OCI-LY1 (cell line): ENCODE data around the gene LAYN.

Experiments used
- H2AFZ ChIP-seq: fragments of 200-600 bp; sonication (generic), shearing (Covaris generic); 2 replicates; pipeline ENCODE4 v1.6.0; 2014; ENCODE audit warnings: antibody characterized with exemption, mild to moderate bottlenecking, low read length
- H3F3A ChIP-seq: fragments of 200-600 bp; sonication (generic), shearing (Covaris generic); 2 replicates; pipeline ENCODE4 v1.6.0; 2014; ENCODE audit warnings: mild to moderate bottlenecking, antibody characterized with exemption, low read length, moderate library complexity; ENCODE audit not compliant: insufficient read depth
- H3K27ac ChIP-seq: fragments of 200-600 bp; sonication (generic); 2 replicates; pipeline ENCODE4 v1.5.1; 2014; ENCODE audit warnings: low read length, mixed run types, mild to moderate bottlenecking, low read depth; ENCODE audit not compliant: poor library complexity, severe bottlenecking
- H3K27me3 ChIP-seq: fragments of 200-600 bp; sonication (generic); 2 replicates; pipeline ENCODE4 v1.6.0; 2014; ENCODE audit warnings: antibody characterized with exemption, mild to moderate bottlenecking, low read length, moderate library complexity; ENCODE audit not compliant: insufficient read depth
- H3K36me3 ChIP-seq: fragments of 200-600 bp; sonication (generic); 2 replicates; pipeline ENCODE4 v1.6.1; 2014; ENCODE audit warnings: mild to moderate bottlenecking, antibody characterized with exemption, low read length, moderate library complexity, mixed read lengths; ENCODE audit not compliant: insufficient read depth
- H3K4me1 ChIP-seq: fragments of 200-600 bp; sonication (generic); 2 replicates; pipeline ENCODE4 v1.5.1; 2014; ENCODE audit warnings: mild to moderate bottlenecking, low read length, moderate library complexity; ENCODE audit not compliant: insufficient read depth, severe bottlenecking
- H3K4me2 ChIP-seq: fragments of 200-600 bp; sonication (generic), shearing (Covaris generic); 2 replicates; pipeline ENCODE4 v1.6.1; 2014; ENCODE audit warnings: low read length
- H3K4me3 ChIP-seq: fragments of 200-600 bp; sonication (generic); 2 replicates; pipeline ENCODE4 v1.5.1; 2014; ENCODE audit warnings: low read length, low read depth, mild to moderate bottlenecking, mixed read lengths; ENCODE audit not compliant: poor library complexity, severe bottlenecking
- H3K79me2 ChIP-seq: fragments of 200-600 bp; shearing (Covaris generic); 2 replicates; pipeline ENCODE4 v1.6.1; 2016; ENCODE audit warnings: mixed run types, low read length, mixed read lengths; ENCODE audit not compliant: insufficient read depth
- H3K9ac ChIP-seq: fragments of 200-600 bp; sonication (generic), shearing (Covaris generic); 2 replicates; pipeline ENCODE4 v1.6.1; 2014; ENCODE audit warnings: mild to moderate bottlenecking, low read length, mixed read lengths
- H3K9me2 ChIP-seq: fragments of 200-600 bp; sonication (generic), shearing (Covaris generic); 2 replicates; pipeline ENCODE4 v1.6.1; 2014; ENCODE audit warnings: low read depth, mild to moderate bottlenecking, low read length, mixed read lengths
- H3K9me3 ChIP-seq: fragments of 200-600 bp; shearing (Covaris generic); 2 replicates; pipeline ENCODE4 v1.6.1; 2014; ENCODE audit warnings: low read length, mixed read lengths
- H4K20me1 ChIP-seq: fragments of 200-600 bp; sonication (generic), shearing (Covaris generic); 2 replicates; pipeline ENCODE4 v1.6.0; 2016; ENCODE audit warnings: mild to moderate bottlenecking, low read length; ENCODE audit not compliant: insufficient read depth
- CTCF ChIP-seq: fragments of 200-600 bp; sonication (generic), shearing (Covaris generic); IDR thresholded peaks from 2 replicates; pipeline ENCODE4 v1.5.1; 2017; ENCODE audit warnings: mild to moderate bottlenecking, antibody characterized with exemption, low read length, moderate library complexity, mixed read lengths
- EZH2 ChIP-seq: fragments of 200-600 bp; sonication (generic), shearing (Covaris generic); IDR thresholded peaks from 2 replicates; pipeline ENCODE4 v1.8.0; 2017; ENCODE audit warnings: borderline replicate concordance, mixed run types, mild to moderate bottlenecking, antibody characterized with exemption, low read length, moderate library complexity, mixed read lengths

The LAYN gene

GRCh38 chr11:111562692-111563389 lies 22.3 kb downstream of the LAYN start:
- no peaks in the 10 kb centered on the region for H3K36me3 ChIP-seq
- no peak overlapping the region for H3K4me3 ChIP-seq
- no peak overlapping the region for H3K9ac ChIP-seq
- H3K79me2 ChIP-seq = no peaks in the 10 kb centered on the region
- H3K4me1 ChIP-seq = no peaks in the 10 kb centered on the region
- no peak for TF ChIP-seq CTCF
- TF ChIP-seq EZH2 = no peak
- H3K27ac ChIP-seq = no peak overlapping the region
- no peaks in the 10 kb centered on the region for H3K27me3 ChIP-seq
- H4K20me1 ChIP-seq = no peaks in the 10 kb centered on the region
- no peak overlapping the region for H2AFZ ChIP-seq
- H3F3A ChIP-seq = no peaks in the 10 kb centered on the region
- no peak overlapping the region for H3K4me2 ChIP-seq
- no peaks in the 10 kb centered on the region for H3K9me2 ChIP-seq
- no peaks in the 10 kb centered on the region for H3K9me3 ChIP-seq

- H2AFZ ChIP-seq = no peak overlapping the region
- no peak overlapping the region for H3K27ac ChIP-seq
- no peak overlapping the region for H3K4me2 ChIP-seq
Measured at GRCh38 chr11:111565114-111565720, 24.7 kb downstream of the LAYN start.

GRCh38 chr11:111566324-111566723 lies 25.8 kb downstream of the LAYN start:
- no peak overlapping the region for H2AFZ ChIP-seq
- no peaks in the 10 kb centered on the region for H3K4me1 ChIP-seq
- H3K36me3 ChIP-seq = no peaks in the 10 kb centered on the region
- H3K9ac ChIP-seq = no peak overlapping the region
- TF ChIP-seq EZH2 = no peak
- 0 out of 2 replicates have a peak, but pooled peaks have one; percentile 8 for TF ChIP-seq CTCF
- no peaks in the 10 kb centered on the region for H4K20me1 ChIP-seq
- H3K27ac ChIP-seq = no peak overlapping the region
- no peaks in the 10 kb centered on the region for H3F3A ChIP-seq
- no peak overlapping the region for H3K4me2 ChIP-seq
- H3K27me3 ChIP-seq = no peaks in the 10 kb centered on the region
- H3K79me2 ChIP-seq = no peaks in the 10 kb centered on the region
- no peaks in the 10 kb centered on the region for H3K9me3 ChIP-seq
- H3K4me3 ChIP-seq = no peak overlapping the region
- H3K9me2 ChIP-seq = no peaks in the 10 kb centered on the region

More at GRCh38 chr11:111565114-111565720, 24.7 kb downstream of the LAYN start:
- H3K9ac ChIP-seq = no peak overlapping the region
- H3K27me3 ChIP-seq = no peaks in the 10 kb centered on the region
- no peaks in the 10 kb centered on the region for H3K36me3 ChIP-seq
- no peaks in the 10 kb centered on the region for H3K9me2 ChIP-seq
- H3F3A ChIP-seq = no peaks in the 10 kb centered on the region
- TF ChIP-seq CTCF (peak; percentile 97), EZH2 (no peak)
- no peaks in the 10 kb centered on the region for H3K79me2 ChIP-seq
- H4K20me1 ChIP-seq = no peaks in the 10 kb centered on the region
- no peaks in the 10 kb centered on the region for H3K9me3 ChIP-seq
- no peaks in the 10 kb centered on the region for H3K4me1 ChIP-seq
- no peak overlapping the region for H3K4me3 ChIP-seq
